Upper lobe of left lung (tissue), 6 donors: Measurements from ENCODE around the gene PRKN. TPM values are rescaled to one million over a fixed set of nuclear protein-coding genes. Genes with fewer than 3 reads are reported as not detected.

Experiments
- ATAC-seq, 2 donors: fragments of 200-7000 bp; cut with Tn5 transposase; one replicate each; pipeline ENCODE4 v1.9.1; 2022; ENCODE audit warnings: mild to moderate bottlenecking in 2 of 2, moderate library complexity in 2 of 2; ENCODE audit not compliant: low FRiP score in 2 of 2
- DNase-seq, 2 donors: peaks; one replicate each; pipeline ENCODE4 v3.0.0-alpha.2; 2019 to 2020
- H3K27ac ChIP-seq, 4 donors: fragments of 200-600 bp; sonication (generic); one replicate each; pipeline ENCODE4 v1.5.1; 2016 to 2019
- H3K27me3 ChIP-seq, 4 donors: fragments of 200-600 bp; sonication (generic); one replicate each; pipeline ENCODE4 v1.5.1; 2017 to 2019
- H3K36me3 ChIP-seq, 4 donors: fragments of 200-600 bp; sonication (generic); one replicate each; pipeline ENCODE4 v1.5.1; 2016 to 2019
- H3K4me1 ChIP-seq, 4 donors: fragments of 200-600 bp; sonication (generic); one replicate each; pipeline ENCODE4 v1.5.1; 2018 to 2019
- H3K4me3 ChIP-seq, 4 donors: fragments of 200-600 bp; sonication (generic); one replicate each; pipeline ENCODE4 v1.5.1; 2017 to 2019; ENCODE audit warnings: mild to moderate bottlenecking in 2 of 4, moderate library complexity in 1 of 4
- H3K9me3 ChIP-seq, 4 donors: fragments of 200-600 bp; sonication (generic); one replicate each; pipeline ENCODE4 v1.5.1; 2018 to 2019
- CTCF ChIP-seq, 6 experiments: fragments of 450-650 bp in 4 of 6; fragments of 200-600 bp in 2 of 6; sonication (generic) in 2 of 6; IDR thresholded peaks; one replicate each; pipeline ENCODE4 v1.5.1; 2016 to 2019; ENCODE audit warnings: antibody characterized with exemption in 6 of 6
- EP300 ChIP-seq, 4 donors: sonication (generic); formaldehyde crosslinking; IDR thresholded peaks; one replicate each; pipeline ENCODE4 v1.5.1; 2017; ENCODE audit warnings: antibody characterized with exemption in 4 of 4, control low read depth in 2 of 4
- POLR2A ChIP-seq, 4 donors: fragments of 450-650 bp; IDR thresholded peaks; one replicate each; pipeline ENCODE4 v1.5.1; 2016 to 2017; ENCODE audit warnings: antibody characterized with exemption in 4 of 4, mild to moderate bottlenecking in 2 of 4
- POLR2AphosphoS5 ChIP-seq, 2 donors: sonication (generic); formaldehyde crosslinking; IDR thresholded peaks; one replicate each; pipeline ENCODE4 v1.5.1; 2017; ENCODE audit warnings: antibody characterized with exemption in 2 of 2
- WGBS, 2 donors: methylation state at CpG; one replicate each; pipeline ENCODE4 v1.1.5; 2017 to 2018; 5-methylcytosine and 5-hydroxymethylcytosine counted together
- total RNA-seq, 6 donors: library from RNA; depleted of rRNA in 4 of 6; stranded (reverse); fragments of >200 nt in 4 of 6; gene quantifications; one replicate each; pipeline versions ENCODE4 v1.1.0 to v1.2.1, GENCODE V29; 2016 to 2021
- donor health status: DM: no; HTN: no; CAD: no; lungs with moderate emphysema.
- donor health status: DM: no; HTN: yes; CAD: no; lungs with severe emphysema.

Gene PRKN
- total RNA-seq, 6 donors from 2014 or later: 2.7 to 29.3 (median 5.5) TPM

GRCh38 chr6:161417717-161418462 lies 1309.7 kb downstream of the PRKN start:
- H3K27ac ChIP-seq: no peak overlapping the region
- no peaks in the 10 kb centered on the region for H3K27me3 ChIP-seq
- peak; percentile 56 to 76 for ATAC-seq
- H3K4me3 ChIP-seq: no peak overlapping the region
- no peak for TF ChIP-seq CTCF (IDR thresholded peaks at IDR 0.05)
- no peak for TF ChIP-seq POLR2AphosphoS5 (IDR thresholded peaks at IDR 0.05)
- TF ChIP-seq POLR2A (IDR thresholded peaks at IDR 0.05): no peak
- TF ChIP-seq EP300 (IDR thresholded peaks at IDR 0.05): no peak
- WGBS, 2 donors: 47 to 57% methylated on average over 7 to 8 of the region's 8 CpGs
- H3K36me3 ChIP-seq: no peaks in the 10 kb centered on the region
- no peaks in the 10 kb centered on the region for H3K9me3 ChIP-seq
- DNase-seq: peak in 1 of 2 donors; percentile 56
- no peaks in the 10 kb centered on the region for H3K4me1 ChIP-seq

GRCh38 chr6:161415302-161415855 lies 1312.2 kb downstream of the PRKN start:
- H3K27ac ChIP-seq: no peak overlapping the region
- no peaks in the 10 kb centered on the region for H3K9me3 ChIP-seq
- TF ChIP-seq POLR2AphosphoS5 (IDR thresholded peaks at IDR 0.05) (no peak), POLR2A (IDR thresholded peaks at IDR 0.05) (no peak), EP300 (IDR thresholded peaks at IDR 0.05) (no peak), CTCF (IDR thresholded peaks at IDR 0.05) (no peak)
- H3K4me3 ChIP-seq: no peak overlapping the region
- DNase-seq: no peak
- no peaks in the 10 kb centered on the region for H3K36me3 ChIP-seq
- 55 to 61% methylated on average over 16 to 17 of the region's 17 CpGs for WGBS, 2 donors
- ATAC-seq: no peak
- H3K4me1 ChIP-seq: no peaks in the 10 kb centered on the region
- H3K27me3 ChIP-seq: no peaks in the 10 kb centered on the region

- Histone ChIP-seq H3K27me3 (no peaks in the 10 kb centered on the region), H3K27ac (no peak overlapping the region), H3K9me3 (no peaks in the 10 kb centered on the region), H3K4me1 (no peaks in the 10 kb centered on the region), H3K4me3 (no peak overlapping the region), H3K36me3 (no peaks in the 10 kb centered on the region)
- WGBS, 2 donors: 64 to 68% methylated on average over 9 of the region's 9 CpGs
- no peak for DNase-seq
- no peak for ATAC-seq
- no peak for TF ChIP-seq POLR2AphosphoS5 (IDR thresholded peaks at IDR 0.05)
- TF ChIP-seq EP300 (IDR thresholded peaks at IDR 0.05): no peak
- TF ChIP-seq CTCF (IDR thresholded peaks at IDR 0.05): no peak
- no peak for TF ChIP-seq POLR2A (IDR thresholded peaks at IDR 0.05)
Observed at GRCh38 chr6:161414707-161415106, 1312.9 kb downstream of the PRKN start.

- Histone ChIP-seq H3K9me3 (no peaks in the 10 kb centered on the region), H3K27ac (no peak overlapping the region), H3K4me3 (no peak overlapping the region), H3K36me3 (no peaks in the 10 kb centered on the region), H3K4me1 (no peaks in the 10 kb centered on the region), H3K27me3 (no peaks in the 10 kb centered on the region)
- no peak for ATAC-seq
- no peak for DNase-seq
- no peak for TF ChIP-seq POLR2AphosphoS5 (IDR thresholded peaks at IDR 0.05)
- no peak for TF ChIP-seq EP300 (IDR thresholded peaks at IDR 0.05)
- TF ChIP-seq POLR2A (IDR thresholded peaks at IDR 0.05): no peak
- no peak for TF ChIP-seq CTCF (IDR thresholded peaks at IDR 0.05)
- 64 to 85% methylated on average over 11 of the region's 11 CpGs for whole genome bisulfite sequencing, 2 donors
Observed at GRCh38 chr6:161414180-161414579, 1313.4 kb downstream of the PRKN start.
